Kidney (tissue), 14 donors: ENCODE results near the gene SLC25A27. TPM values are rescaled to one million over a fixed set of nuclear protein-coding genes. Genes with fewer than 3 reads are reported as not detected.

Experiments
- DNase-seq, 5 donors: peaks; one replicate each; pipeline ENCODE4 v3.0.0-alpha.2; 2013 to 2020
- FAIRE-seq: peaks from 2 replicates; lab custom pipeline; 2012; peaks lifted over from hg19 to GRCh38; lab: Jason Lieb, UNC
- H3K27ac ChIP-seq, 2 donors: one replicate each; pipeline ENCODE4 v1.7.0; 2013; ENCODE audit warnings: low read depth in 2 of 2, low read length in 2 of 2, inconsistent platforms in 1 of 2
- H3K27me3 ChIP-seq: one replicate; pipeline ENCODE4 v1.7.1; 2013; ENCODE audit warnings: low read length, inconsistent platforms; ENCODE audit not compliant: control insufficient read depth, insufficient read depth
- H3K36me3 ChIP-seq, 3 donors: one replicate each; pipeline versions ENCODE4 v1.7.0 to v1.7.1; 2013; ENCODE audit warnings: low read length in 3 of 3, control low read depth in 1 of 3, inconsistent platforms in 1 of 3; ENCODE audit not compliant: insufficient read depth in 3 of 3, control insufficient read depth in 2 of 3
- H3K4me1 ChIP-seq, 3 donors: one replicate each; pipeline versions ENCODE4 v1.7.0 to v1.7.1; 2013; ENCODE audit warnings: low read length in 3 of 3, inconsistent platforms in 1 of 3, low read depth in 1 of 3; ENCODE audit not compliant: control insufficient read depth in 2 of 3, insufficient read depth in 2 of 3
- H3K4me3 ChIP-seq, 3 donors: one replicate each; pipeline versions ENCODE4 v1.7.0 to v1.8.1; 2013; ENCODE audit warnings: low read length in 3 of 3, control low read depth in 1 of 3, inconsistent platforms in 1 of 3
- H3K9ac ChIP-seq, 3 donors: one replicate each; pipeline versions ENCODE4 v1.7.0 to v1.7.1; 2013; ENCODE audit warnings: low read length in 3 of 3, control low read depth in 1 of 3, inconsistent platforms in 1 of 3
- H3K9me3 ChIP-seq, 3 donors: one replicate each; pipeline versions ENCODE4 v1.7.0 to v1.7.1; 2013; ENCODE audit warnings: low read length in 3 of 3, control low read depth in 1 of 3, inconsistent platforms in 1 of 3; ENCODE audit not compliant: control insufficient read depth in 2 of 3, insufficient read depth in 1 of 3
- intact Hi-C: fragments of 100-400 bp; cut with DNase I; formaldehyde crosslinking; loops from one replicate; pipeline ENCODE4 v1.11.1; 2022
- polyA plus RNA-seq: library from polyadenylated mRNA; stranded (reverse); fragments of 350-450 nt; fragmentation: Illumina TruSeq; extraction: RNeasy Lipid Tissue Mini Kit (QIAGEN cat#74804); gene quantifications from one replicate; pipeline ENCODE4 v1.2.3, GENCODE V29; 2014; ENCODE audit warnings: low read depth, low replicate concordance; ENCODE audit not compliant: insufficient read depth
- total RNA-seq: library from RNA; stranded (reverse); fragmentation: NEBNext Ultra II Directional; extraction: Animal tissue kit (Norgen Biotek cat#: 25700); gene quantifications from one replicate; pipeline ENCODE4 v1.2.1, GENCODE V29; 2021
- TF ChIP-seq, protein P1 (sequence below): IDR thresholded peaks from 3 replicates; pipeline ENCODE4 v1.5.1; 2012; ENCODE audit warnings: mild to moderate bottlenecking, moderate library complexity, borderline replicate concordance; ENCODE audit not compliant: insufficient read depth; ENCODE audit errors: extremely low read depth
- donor health status: control.
- donor health status: control.
- donor health status: control.
- donor health status: control.
- donor health status: control.
- donor health status: DM: yes; HTN: yes; CAD: no.
- donor health status: Normal renal cell carcinoma (clear cell type).

Gene SLC25A27
- total and polyA plus RNA-seq, 2 donors from 2014 or later, result 19.1 to 22.6 TPM

- DNase-seq, result peak in 2 of 5 donors; percentile 14 to 29
- Histone ChIP-seq H3K9me3 (no peaks in the 10 kb centered on the region), H3K27ac (no peak overlapping the region), H3K36me3 (peaks cover 0 to 18% (median 6%) of the 10 kb centered on the region in 3 donors), H3K9ac (no peak overlapping the region), H3K27me3 (no peaks in the 10 kb centered on the region), H3K4me1 (no peaks in the 10 kb centered on the region), H3K4me3 (no peak overlapping the region)
- intact Hi-C loops, result no loop called here
- FAIRE-seq, result no peak
- TF ChIP-seq, protein P1, sequence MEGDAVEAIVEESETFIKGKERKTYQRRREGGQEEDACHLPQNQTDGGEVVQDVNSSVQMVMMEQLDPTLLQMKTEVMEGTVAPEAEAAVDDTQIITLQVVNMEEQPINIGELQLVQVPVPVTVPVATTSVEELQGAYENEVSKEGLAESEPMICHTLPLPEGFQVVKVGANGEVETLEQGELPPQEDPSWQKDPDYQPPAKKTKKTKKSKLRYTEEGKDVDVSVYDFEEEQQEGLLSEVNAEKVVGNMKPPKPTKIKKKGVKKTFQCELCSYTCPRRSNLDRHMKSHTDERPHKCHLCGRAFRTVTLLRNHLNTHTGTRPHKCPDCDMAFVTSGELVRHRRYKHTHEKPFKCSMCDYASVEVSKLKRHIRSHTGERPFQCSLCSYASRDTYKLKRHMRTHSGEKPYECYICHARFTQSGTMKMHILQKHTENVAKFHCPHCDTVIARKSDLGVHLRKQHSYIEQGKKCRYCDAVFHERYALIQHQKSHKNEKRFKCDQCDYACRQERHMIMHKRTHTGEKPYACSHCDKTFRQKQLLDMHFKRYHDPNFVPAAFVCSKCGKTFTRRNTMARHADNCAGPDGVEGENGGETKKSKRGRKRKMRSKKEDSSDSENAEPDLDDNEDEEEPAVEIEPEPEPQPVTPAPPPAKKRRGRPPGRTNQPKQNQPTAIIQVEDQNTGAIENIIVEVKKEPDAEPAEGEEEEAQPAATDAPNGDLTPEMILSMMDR, result peak; percentile 11
These were observed 24.5 kb downstream of the SLC25A27 start for GRCh38 chr6:46677314-46677654.

- TF ChIP-seq, protein P1, result no peak
- Histone ChIP-seq H3K9ac (no peak overlapping the region), H3K4me1 (no peaks in the 10 kb centered on the region), H3K9me3 (no peaks in the 10 kb centered on the region), H3K4me3 (no peak overlapping the region), H3K27me3 (no peaks in the 10 kb centered on the region), H3K27ac (no peak overlapping the region), H3K36me3 (peaks cover 0 to 3% (median 0%) of the 10 kb centered on the region in 3 donors)
- FAIRE-seq, result no peak
- intact Hi-C loops, result no loop called here
- DNase-seq, result no peak
These were observed 32.0 kb downstream of the SLC25A27 start for GRCh38 chr6:46684771-46685170.

DNA sequence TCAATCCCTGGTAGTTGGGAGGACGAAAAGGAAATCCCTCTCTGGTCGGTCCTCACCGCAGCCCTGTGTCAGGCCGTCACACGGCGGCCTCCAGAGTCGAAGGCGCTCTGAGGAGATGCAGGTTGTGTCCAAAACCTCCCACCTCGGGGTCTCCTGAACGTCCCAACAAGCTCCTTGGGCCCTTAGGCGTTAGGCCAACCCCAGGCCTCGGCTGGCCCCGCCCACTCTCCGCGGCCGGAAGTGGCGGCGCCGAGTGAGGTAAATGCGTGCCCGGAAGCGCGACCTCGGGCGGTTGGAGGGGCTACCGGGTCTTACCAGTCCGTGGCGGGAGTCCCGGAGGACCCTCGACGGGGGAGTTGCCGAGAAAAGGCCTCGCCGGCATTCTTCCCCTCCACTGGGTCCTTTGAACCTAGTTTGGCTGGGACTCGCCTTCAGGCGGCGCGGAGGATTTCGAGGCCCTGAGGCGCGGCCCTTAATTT lies 34.9 kb downstream of the SLC25A27 start, which contains the start of gene TDRD6:
TSS of gene TDRD6 (plus strand) at position 267 of the 479 bp plus-strand sequence. CDS start 244 bp downstream, outside the sequence.
- Histone ChIP-seq H3K4me3 (no peak within 1 kb of the TSS), H3K9me3 (no peaks in the 10 kb centered on the region), H3K36me3 (peaks cover 0 to 3% (median 0%) of the 10 kb centered on the region in 3 donors), H3K27ac (no peak within 1 kb of the TSS), H3K27me3 (no peaks in the 10 kb centered on the region), H3K4me1 (no peaks in the 10 kb centered on the region), H3K9ac (no peak within 1 kb of the TSS)
- no peak for FAIRE-seq
- DNase-seq, result peak in 2 of 5 donors; percentile 30 to 61
- intact Hi-C loops, result no loop called here
- TF ChIP-seq, protein P1, result no peak
